HG02852 (cell line): ENCODE data around the gene MBNL1.
A peak's percentile ranks its signal among the peaks of the same experiment; 100 is the strongest.

Experiments
- ATAC-seq: cut with Tn5 transposase; IDR thresholded peaks from one replicate; pipeline ENCODE4 v1.9.1; 2021; ENCODE audit warnings: mild to moderate bottlenecking, moderate library complexity; ENCODE audit not compliant: unreplicated experiment

The MBNL1 gene

DNA sequence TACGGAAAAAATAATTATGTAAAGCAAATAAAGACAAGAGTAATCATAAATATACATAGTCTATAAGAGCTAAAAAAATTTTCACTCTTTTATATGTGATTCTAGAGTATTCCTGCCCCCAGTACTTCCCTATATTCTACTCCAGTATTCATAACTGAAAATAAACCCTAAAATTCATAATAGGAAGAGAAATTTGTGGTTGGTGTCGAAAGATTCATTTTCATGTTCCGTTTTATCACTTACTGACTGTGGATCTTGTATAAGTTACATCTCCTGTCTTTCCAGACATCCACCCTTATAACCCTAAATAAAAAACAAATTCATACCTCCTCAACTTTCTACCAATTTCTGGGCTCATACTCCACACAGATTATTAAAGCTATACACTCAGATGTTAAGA lies 16.0 kb upstream of the MBNL1 start:
- ATAC-seq: no peak

DNA sequence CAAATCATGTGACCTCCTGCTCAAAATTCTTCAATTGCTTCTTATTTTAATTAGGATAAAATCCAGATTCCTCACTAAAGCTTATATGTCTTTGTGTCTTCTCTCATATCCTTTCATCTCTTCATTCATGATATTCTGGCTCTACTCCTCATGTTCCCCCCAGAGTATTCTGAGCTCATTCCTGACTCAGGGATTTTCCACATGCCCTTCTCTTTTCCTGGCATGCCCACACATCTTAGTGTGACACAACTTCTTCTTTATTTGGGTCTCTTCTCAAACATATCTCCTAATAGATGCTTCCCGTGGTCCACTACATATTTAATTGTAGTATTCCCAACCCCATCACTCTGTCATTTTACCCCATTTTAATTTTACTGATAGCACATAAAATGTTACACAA lies 15.2 kb upstream of the MBNL1 start:
- ATAC-seq: no peak

DNA sequence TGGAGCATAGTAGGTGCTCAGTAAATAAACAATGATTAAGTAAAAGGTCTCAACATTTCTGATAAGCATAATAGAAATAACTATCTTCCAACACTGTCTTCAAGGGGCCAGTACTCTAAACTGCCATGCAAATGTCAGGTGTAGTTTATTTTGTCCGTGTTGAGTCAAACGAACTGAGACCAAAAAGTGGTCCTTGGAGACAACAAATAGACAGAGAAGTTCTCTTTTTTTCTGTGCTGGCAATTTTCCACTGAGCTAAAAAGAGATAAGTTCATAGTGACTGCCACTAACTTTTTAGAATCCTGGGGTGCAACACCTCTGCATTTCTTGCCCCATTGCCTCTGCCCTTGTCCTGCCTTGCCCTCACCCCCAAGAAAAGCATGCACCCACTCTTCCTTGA lies 14.7 kb upstream of the MBNL1 start:
- ATAC-seq: no peak

DNA sequence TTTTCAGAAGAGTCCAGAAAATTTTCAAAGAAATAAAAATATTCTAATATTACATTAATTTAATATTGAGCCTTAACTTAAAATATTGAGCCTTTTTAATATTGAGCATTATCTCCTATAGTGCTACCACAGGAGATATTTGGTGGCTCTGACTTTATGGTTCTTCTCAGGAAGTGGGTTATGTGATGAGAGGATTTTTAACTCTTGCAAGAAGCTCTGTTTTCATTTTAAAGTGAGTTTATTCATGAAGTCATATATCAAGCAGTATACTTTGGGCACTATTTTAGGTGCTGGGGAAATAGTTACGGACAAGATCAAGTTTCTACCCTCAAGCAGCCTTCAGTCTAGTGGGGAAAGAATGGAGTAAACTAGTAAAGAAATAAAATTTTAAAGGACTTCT lies 13.4 kb upstream of the MBNL1 start:
- no peak for ATAC-seq

DNA sequence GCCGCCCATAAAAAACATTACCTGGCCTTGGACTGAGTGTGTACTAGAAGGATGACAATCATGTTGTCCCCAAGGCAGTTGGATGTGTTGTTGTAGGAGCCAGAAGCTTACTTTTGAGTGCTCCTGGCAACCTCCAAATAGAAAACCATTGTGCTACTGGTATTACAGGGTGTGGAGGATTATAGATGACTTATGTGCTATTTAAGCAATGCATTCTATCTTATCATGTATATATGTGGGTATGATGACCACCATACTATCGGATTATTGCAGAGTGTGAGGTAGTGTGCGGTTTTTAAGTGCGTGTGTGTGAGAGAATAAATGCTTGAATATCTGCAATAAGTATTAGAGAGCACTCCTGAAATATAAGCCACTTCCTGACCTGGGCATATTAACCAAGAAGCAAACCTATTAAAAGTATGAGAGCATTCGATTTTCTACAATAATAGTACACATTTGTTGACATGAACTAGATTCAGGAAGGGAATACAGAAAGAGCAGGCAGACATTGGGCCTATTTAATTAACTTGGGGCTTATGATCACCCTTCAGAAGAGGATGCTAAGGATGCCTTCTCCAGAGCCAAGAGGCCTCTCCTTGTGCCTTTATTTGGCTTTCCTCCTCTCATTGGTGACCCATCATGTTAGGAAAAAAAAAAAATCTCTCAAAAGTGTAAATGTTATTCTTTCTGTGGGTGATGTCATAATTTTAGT lies 11.7 kb upstream of the MBNL1 start:
- peak; percentile 2 for ATAC-seq

DNA sequence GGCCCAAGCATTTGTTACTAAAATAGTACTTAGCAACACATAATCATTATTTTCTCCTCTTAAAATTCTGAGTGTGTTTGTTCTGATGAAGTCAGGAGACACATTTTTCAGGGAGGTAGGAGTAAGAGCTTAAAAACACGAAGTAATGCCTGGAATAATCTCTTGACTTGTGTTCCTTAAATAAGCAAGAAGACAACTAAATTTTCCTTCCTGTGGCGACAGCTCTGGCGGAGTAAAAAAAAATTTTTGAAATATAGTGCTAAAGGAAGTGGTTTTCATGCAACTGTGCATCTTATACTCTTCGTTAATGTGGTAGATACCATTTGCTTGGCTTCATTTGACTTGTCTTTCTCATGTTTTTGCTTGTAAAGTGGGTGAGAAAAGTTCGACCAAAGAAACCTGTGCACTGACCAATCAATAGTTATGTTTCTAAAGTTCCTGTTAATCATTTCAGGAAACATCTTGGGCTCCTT lies 11.1 kb upstream of the MBNL1 start:
- peak; percentile 77 for ATAC-seq

DNA sequence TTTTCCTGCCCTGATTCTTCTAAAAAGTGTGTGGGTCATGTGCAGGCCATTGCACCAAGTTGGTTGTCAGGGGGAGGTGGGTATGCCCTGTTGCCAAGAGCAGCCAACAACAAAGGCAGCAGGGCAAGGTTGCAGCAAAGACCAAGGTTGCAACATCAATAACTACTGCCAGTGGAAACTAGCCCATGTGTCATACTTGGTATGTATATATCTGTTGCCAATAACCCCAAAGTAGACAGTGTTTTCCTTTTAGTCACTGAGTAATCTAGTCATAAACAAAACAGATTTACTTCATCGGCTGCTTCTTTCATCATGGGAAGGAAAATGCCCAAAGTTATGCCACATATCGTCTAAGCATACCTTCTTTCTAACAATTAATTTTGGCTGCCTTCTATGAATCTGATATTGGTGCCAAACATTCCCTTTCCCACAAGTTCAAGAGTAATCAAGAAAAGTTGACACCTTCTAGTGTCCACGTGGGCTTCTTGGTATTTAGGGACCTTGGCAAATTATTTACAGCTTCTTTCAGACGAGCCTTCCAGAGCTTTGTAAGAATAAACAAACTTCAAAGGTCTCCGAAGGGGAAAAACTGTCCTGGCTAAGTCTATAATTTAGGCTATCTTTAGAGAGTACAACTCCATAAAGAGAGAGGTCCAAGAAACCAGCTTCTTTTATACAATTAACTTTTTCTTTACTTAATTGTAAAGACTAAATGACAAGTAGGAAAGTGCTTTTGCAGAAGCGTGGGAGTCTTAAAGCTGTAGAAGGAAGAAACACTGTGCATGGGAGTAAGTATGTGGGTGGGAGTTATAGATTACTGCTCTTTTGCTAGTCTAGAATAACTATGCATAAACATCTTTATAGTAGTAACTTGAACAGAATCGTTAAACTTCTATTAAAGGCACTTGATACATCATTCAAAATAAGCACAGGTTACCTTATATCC lies 10.0 kb upstream of the MBNL1 start:
- ATAC-seq: no peak

DNA sequence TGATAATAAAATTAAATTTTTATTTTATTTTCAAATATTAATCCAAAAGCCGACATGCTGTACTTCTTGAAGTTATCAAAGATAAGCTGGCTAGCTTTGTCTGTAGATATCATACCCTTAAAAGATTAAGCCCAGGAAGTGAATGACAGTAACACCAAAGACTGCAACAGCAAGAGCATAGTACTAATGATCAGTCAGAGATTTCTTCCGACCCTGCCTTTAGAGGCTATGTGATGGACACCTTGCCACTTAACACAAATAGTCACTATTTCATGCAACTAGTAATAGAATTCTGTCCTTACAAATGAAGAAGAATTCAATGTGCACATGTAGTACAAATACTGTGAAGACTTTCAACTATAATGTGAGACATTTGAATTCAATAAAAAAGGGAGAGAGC lies 9.3 kb upstream of the MBNL1 start:
- ATAC-seq: no peak

DNA sequence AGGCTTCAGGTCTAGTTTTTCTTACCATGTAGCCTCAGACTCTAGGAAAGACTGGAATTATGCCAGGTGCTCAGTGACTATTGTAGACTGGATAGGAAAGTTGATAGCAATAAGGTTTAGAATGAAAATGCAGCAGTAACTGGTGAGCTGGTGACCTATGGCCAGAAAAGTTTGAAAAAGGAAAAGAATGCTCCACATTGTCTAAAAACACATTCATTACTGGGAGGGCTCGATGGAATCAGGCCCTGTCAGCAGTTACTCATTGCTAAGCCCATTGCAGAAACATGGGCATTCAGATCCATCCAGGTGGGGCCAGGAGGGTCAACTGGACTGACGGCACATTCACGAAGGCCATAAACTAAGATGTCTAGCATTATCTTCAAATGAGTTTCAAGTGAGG lies 8.7 kb upstream of the MBNL1 start:
- ATAC-seq: no peak

DNA sequence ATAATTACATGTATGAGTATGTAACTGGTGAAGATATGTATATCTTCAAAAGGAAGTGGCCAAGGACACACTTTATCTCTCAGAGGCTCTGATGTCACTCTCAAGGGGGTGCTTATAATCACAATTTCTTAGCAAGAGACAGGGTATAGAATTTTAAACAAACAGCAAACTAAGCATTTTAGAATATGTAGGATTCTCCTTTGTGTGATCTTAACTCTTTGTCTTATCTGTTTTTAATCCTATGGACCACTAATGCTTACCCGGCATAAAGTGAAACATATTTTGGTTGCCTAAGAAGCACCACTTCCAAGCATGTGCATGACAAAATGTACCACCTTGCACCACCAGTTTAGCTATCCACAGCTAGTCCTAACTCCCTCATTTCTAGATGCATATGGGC lies 8.2 kb upstream of the MBNL1 start:
- ATAC-seq: no peak

DNA sequence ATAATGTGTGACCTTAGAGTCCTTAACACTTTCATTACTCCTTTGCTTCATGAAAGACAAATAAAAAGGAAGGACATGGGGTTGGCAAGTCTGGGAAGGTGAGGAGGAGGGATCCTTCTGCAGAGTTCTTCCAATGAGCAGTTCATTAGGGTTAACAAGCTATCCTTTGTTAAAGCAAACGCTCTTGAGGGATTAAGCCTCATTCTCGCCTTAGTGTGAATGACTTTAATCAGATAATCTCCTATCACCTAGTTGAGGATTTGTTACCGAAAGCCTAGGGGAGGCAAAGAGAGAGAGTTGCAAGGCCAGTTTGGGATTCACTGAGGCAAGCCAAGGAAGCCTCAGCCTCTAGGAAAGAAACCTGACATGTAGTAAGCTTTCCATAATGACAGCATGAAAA lies 7.4 kb upstream of the MBNL1 start:
- no peak for ATAC-seq

DNA sequence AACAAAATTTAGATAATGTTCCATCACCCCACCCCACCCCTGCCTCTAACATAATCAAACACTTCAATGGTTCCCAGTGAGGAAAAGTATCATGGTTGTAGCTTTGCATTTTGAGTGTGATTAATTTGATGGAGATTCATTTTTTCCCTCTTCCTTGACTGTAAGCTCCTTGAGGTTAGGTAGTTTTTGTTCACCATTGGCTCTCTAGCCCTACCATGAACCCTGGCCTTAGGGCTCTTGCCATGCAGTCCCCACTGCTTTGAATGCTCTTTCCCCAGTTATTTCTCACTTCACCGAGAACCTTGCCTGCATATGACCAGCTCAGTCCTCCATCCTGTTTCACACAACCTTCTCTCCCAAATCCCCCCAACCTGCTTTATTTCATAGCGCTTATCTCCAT lies 5.0 kb upstream of the MBNL1 start:
- no peak for ATAC-seq

DNA sequence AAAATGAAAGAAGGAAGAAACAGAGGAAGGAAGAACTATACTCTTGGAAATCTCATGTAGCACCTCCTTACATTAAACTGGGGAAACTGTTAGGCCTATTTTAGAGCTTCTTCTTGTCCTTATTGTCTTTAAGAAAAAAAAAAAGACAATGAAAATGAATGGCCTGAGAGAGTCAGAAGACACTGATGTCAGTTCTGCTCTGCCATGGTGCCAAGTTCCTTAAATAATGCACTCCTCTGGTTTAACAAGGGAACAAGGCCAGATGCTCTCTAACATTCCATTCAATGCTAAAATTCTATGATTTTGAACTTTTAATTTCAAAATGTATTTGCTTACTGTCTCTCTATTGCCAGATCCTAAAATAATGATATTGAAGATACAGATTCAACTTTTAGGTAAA lies 4.4 kb upstream of the MBNL1 start:
- no peak for ATAC-seq

DNA sequence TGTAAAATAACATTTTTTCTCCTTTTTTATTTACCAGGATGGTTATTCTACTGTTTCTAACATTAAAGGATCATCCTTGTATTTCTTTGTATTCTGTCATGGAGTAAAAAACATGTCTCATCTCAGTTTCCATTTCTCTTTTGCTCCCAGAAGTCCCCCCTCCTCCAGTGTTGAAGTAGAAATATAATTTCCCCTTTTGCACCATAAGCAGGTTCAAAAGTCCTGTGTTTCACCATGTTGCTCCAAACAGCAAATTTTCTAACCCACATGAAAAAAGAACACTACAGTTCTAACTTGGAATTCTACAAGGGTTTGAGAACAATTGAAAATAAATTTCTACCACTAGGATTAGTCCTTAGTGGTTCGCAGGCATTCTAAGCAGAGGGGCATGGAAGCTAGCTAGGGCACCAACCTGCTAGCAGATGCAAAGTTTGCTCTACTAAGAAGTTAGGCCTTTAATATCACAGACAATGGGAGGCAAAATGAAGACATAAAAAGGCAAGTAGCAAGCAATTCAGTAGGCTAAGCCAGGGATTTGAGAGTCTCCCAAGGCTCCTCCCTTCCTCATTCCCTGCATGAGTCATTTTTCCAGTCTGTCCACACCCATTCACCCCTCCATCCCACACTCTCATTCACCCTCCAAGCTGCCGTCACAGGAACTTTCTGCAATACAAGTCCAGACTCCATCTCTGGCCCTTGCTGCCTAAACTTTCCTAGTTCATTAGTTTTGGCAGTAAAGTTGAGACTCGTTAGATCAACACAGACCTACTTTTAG lies 2.3 kb upstream of the MBNL1 start:
- ATAC-seq: no peak

DNA sequence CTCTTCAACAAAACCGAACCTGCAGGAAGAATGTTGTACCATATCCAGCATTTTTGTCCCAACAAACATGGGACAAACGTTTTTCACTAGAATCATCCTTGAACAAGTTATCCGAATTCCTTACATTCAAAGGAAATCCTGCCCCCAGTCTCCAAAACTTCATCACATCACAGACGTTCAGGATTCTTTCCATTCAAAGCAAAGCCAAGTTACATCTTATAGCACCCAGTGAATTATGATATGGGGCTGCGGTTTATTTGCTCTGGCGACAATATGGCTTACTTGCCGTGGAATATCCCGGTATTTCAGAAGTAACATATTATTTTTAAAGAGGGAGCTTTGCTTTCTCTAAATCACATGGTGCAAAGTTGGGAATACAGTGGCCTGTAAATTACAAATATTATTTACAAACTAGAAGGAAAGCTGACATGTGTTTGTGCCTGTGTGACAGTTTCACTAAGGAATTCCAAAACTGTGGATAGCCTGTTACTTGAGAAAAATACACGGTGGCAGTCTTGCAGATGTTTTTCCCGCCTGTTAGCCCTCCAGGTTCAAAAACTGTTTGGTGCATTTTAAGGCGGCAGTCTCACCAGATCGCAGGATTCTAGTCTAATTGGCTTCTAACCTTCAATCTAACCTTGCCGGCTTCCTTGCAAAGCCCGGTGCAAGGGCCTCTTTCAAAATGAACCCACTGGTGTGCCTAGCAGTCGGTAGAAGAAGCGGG lies 736 bp upstream of the MBNL1 start:
- no peak for ATAC-seq

DNA sequence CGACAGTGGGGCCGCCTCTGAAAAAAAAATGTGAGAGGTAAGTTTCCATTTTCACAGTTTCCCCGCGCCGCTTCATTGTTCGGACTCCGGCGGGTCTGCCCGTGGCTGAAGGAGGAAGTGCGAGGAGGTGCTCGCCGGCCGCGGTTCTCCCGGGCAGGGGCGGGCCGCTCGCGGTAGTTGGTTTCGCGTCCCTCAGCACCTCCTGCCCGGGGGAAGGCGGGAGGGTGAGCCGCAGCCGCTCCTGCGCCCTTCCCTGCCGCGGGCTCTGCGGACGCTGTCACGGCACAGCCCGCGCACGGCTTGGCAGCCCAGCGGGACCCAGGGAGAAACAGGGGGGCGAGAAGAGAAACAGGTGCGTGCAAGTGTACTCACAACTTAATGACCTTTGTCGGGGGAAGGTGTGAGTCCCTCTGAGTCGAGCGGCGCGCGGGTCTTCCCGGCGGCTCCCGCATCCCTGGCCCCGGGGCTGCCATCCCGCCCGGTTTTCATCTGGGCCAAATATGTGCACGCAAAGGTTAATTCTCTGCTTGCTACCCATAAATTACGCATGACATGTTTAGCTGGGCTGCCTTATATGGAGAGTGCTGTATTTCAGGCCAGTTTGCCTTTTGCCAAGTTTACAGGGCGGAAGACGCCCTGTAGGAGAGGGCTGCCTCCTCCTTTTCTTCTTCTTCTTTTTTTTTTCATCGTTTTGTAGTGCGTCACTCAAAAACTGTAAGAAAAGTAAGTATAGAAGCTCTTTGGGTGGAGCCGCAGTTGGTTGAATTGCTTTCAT lies 514 bp downstream of the MBNL1 start:
- ATAC-seq: peak; percentile 65

DNA sequence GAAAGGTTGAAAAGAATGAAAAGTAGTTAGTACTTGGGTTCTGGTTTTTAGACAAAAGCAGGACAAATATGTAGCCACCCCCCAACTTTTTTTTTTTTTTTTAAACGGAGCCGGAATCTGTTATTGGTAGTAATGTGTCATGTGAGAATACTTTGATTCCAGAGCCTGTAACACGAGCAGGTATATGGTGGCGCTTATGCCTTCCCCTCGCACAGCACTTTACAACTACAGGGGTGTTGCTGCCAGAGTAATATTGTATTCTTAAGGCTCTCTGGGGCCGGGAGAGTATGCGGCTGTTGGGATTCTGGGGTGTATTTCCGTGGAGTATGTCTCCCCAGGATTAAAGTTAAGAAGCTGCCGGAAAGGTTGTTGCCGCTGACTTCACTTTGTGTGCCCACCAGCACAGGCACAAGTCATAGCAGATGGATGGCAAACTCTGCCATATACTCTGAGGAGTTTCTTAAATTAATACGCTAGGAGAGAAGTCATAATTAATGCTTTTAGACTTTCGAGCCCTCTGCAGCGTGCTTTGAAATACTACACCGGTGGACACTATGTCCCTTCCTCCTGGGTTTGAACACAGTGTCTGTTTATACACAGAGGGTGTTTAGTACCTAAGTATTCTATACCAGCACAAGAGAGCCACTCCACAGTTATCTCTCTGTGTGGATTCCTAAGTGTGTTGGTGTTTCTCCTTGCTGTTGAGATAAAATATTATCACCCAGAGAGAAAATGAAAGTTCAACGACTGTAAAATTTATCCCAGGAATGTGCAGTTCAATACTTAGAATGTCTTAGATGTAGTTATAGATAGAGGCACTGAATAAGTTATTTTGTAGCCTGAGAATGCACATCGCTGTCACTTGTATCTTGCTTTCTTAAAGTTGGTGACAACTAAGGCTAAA lies 1.4 kb downstream of the MBNL1 start:
- ATAC-seq: no peak

DNA sequence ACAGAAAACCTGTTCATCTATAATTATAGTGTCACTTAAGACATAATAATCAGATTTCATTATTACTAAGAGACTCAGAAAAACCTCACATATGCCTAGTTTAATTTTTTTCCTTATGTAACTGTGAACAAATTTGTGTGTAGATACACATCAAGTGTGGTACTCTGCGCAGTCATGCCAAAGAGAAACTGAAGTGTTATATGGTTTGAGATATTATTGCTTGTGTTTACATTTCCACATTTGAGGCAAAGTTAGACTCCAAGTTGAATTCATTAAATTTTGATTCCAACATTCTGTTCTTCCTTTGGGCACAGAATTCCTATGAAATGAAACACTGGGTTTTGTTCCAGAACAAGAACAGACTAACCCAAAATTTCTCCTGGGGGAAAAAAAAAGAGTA lies 2.2 kb downstream of the MBNL1 start:
- ATAC-seq: no peak
